ENCODE results near the gene PAK6.

PAK6 gene

GRCh38 chr15:40283615-40284300, 44.9 kb downstream of the PAK6 start:
- Histone ChIP-seq H3K4me3 (ENCODE audit: low read length) (no peak overlapping the region), H3F3A (ENCODE audit: control insufficient read depth, insufficient read depth) (0 out of 2 replicates have a peak, but pooled peaks cover 3% of the 10 kb centered on the region), H3K9me2 (replicated peaks; ENCODE audit: control insufficient read depth, low read length) (no peaks in the 10 kb centered on the region), H3K36me3 (ENCODE audit: control insufficient read depth, low read length) (no peaks in the 10 kb centered on the region), H3K27ac (ENCODE audit: low read depth, low read length) (no peak overlapping the region), H4K20me1 (ENCODE audit: control insufficient read depth, insufficient read depth, low read depth, low read length) (no peaks in the 10 kb centered on the region), H3K4me2 (ENCODE audit: low read length) (no peak overlapping the region), H3K79me2 (ENCODE audit: control insufficient read depth, low read length) (no peaks in the 10 kb centered on the region), H3K27me3 (ENCODE audit: control insufficient read depth, low read length) (peaks cover 30% of the 10 kb centered on the region), H3K4me1 (ENCODE audit: control insufficient read depth, low read length) (peaks cover 12% of the 10 kb centered on the region), H3K9me3 (ENCODE audit: control insufficient read depth, insufficient read depth, low read length) (no peaks in the 10 kb centered on the region)
- TF ChIP-seq EZH2phosphoT487 (IDR thresholded peaks at IDR 0.05; ENCODE audit: borderline replicate concordance, low read length) (no peak), CTCF (IDR thresholded peaks at IDR 0.05; ENCODE audit: low read depth, low read length, poor library complexity, severe bottlenecking) (no peak)

- Histone ChIP-seq H3K4me3 (ENCODE audit: low read length) (no peak overlapping the region), H3K9me2 (replicated peaks; ENCODE audit: control insufficient read depth, low read length) (no peaks in the 10 kb centered on the region), H3K4me2 (ENCODE audit: low read length) (no peak overlapping the region), H3K27ac (ENCODE audit: low read depth, low read length) (no peak overlapping the region), H3K27me3 (ENCODE audit: control insufficient read depth, low read length) (peaks cover 24% of the 10 kb centered on the region), H3K79me2 (ENCODE audit: control insufficient read depth, low read length) (no peaks in the 10 kb centered on the region), H3F3A (ENCODE audit: control insufficient read depth, insufficient read depth) (0 out of 2 replicates have a peak, but pooled peaks cover 3% of the 10 kb centered on the region), H3K9me3 (ENCODE audit: control insufficient read depth, insufficient read depth, low read length) (no peaks in the 10 kb centered on the region), H4K20me1 (ENCODE audit: control insufficient read depth, insufficient read depth, low read depth, low read length) (no peaks in the 10 kb centered on the region), H3K4me1 (ENCODE audit: control insufficient read depth, low read length) (peaks cover 21% of the 10 kb centered on the region), H3K36me3 (ENCODE audit: control insufficient read depth, low read length) (no peaks in the 10 kb centered on the region)
- TF ChIP-seq EZH2phosphoT487 (IDR thresholded peaks at IDR 0.05; ENCODE audit: borderline replicate concordance, low read length), result no peak
- no peak for TF ChIP-seq CTCF (IDR thresholded peaks at IDR 0.05; ENCODE audit: low read depth, low read length, poor library complexity, severe bottlenecking)
Measured at GRCh38 chr15:40285151-40285550, 46.3 kb downstream of the PAK6 start.

- H3K9me2 ChIP-seq (replicated peaks; ENCODE audit: control insufficient read depth, low read length), result no peaks in the 10 kb centered on the region
- TF ChIP-seq EZH2phosphoT487 (IDR thresholded peaks at IDR 0.05; ENCODE audit: borderline replicate concordance, low read length) (no peak), CTCF (IDR thresholded peaks at IDR 0.05; ENCODE audit: low read depth, low read length, poor library complexity, severe bottlenecking) (no peak)
- H3K79me2 ChIP-seq (ENCODE audit: control insufficient read depth, low read length), result no peaks in the 10 kb centered on the region
- peaks cover 23% of the 10 kb centered on the region for H3K4me1 ChIP-seq (ENCODE audit: control insufficient read depth, low read length)
- H3K4me3 ChIP-seq (ENCODE audit: low read length), result no peak overlapping the region
- 0 out of 2 replicates have a peak, but pooled peaks cover 3% of the 10 kb centered on the region for H3F3A ChIP-seq (ENCODE audit: control insufficient read depth, insufficient read depth)
- no peaks in the 10 kb centered on the region for H4K20me1 ChIP-seq (ENCODE audit: control insufficient read depth, insufficient read depth, low read depth, low read length)
- H3K27ac ChIP-seq (ENCODE audit: low read depth, low read length), result no peak overlapping the region
- peaks cover 24% of the 10 kb centered on the region for H3K27me3 ChIP-seq (ENCODE audit: control insufficient read depth, low read length)
- no peaks in the 10 kb centered on the region for H3K9me3 ChIP-seq (ENCODE audit: control insufficient read depth, insufficient read depth, low read length)
- no peak overlapping the region for H3K4me2 ChIP-seq (ENCODE audit: low read length)
- no peaks in the 10 kb centered on the region for H3K36me3 ChIP-seq (ENCODE audit: control insufficient read depth, low read length)
Measured at GRCh38 chr15:40285554-40286011, 46.7 kb downstream of the PAK6 start.
